T-helper 2 cell (primary cell): ENCODE measurements around the gene ST8SIA2.

ENCODE experiments used
- DNase-seq, 5 experiments: peaks; one replicate each; pipeline versions ENCODE4 v3.0.0 to v3.0.0-alpha.2; 2012 to 2022

Gene ST8SIA2

DNA sequence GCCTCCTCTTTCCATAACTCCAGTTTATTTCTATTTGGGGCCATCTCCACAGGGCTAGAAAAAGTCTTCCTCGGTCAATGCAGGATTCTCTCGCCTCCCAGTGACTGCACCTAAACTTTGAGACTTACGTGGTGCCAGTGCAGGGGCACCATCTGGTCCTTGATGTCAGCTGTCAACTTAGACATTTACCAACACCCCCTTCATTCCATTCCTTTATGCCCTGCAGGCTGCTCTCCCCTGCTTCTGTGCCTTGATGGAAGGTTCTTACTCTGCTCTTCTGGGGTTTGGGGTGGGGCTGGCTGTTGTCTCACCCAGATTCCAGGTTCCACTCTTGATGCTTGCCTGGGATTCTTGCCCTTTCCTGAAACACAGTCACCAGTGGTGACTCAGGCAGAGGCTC is 101.8 kb downstream of the ST8SIA2 start:
- no peak for DNase-seq

DNA sequence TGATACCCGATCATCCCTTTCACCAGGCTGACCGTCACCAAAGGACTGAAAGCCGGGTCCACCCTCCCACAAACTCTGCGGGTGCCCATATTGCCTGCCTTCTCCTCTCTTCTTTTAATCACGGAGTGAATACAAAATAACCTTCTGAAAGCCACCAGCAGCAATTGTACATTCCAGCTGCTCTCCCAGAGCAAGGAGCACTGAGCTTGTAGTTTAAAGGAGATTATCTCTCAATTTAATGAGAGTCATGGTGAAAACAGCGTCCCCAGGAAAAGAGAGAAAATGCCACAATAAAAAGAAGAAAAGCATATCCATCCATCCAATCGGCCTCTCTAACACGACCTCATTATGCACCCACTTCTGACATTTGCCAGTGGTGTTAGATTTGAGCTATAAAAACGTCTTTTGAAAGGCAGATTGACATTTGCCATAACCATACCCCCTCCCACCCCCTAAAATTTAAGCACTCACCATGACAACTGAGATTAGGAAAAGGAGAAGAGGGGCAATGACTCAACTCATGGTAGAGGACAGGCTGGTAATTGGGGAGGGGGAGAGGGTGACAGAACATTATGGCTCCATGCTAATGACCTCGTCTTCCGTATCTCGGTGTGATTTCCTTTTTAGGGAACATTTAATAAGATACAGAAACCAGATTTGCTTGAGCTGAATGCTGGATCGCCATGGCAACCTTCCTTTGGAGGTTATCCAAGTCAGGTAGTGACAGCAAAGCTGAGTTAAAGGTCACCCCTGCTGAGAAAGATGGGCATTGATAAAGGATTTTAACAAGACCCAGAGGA is 106.2 kb downstream of the ST8SIA2 start:
- DNase-seq = no peak

DNA sequence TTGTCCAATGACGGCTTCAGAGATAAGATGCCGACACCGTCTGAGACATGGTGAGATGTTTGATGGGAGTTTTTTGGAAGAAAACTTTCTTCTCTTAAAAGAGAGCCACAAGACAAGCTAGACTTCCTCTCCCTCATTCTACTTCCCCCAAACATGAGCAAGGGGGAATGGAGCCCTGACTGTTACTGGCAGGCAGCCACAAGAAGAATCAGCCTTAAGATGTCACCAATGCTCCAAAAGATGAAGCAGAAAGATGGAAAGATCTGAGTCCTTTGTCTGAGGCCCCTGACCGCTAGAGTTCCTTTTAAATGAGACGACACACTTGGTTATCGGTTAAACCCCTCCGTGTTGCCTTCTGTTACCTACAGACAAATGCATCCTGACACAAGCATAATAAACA is 108.7 kb downstream of the ST8SIA2 start:
- DNase-seq = no peak

DNA sequence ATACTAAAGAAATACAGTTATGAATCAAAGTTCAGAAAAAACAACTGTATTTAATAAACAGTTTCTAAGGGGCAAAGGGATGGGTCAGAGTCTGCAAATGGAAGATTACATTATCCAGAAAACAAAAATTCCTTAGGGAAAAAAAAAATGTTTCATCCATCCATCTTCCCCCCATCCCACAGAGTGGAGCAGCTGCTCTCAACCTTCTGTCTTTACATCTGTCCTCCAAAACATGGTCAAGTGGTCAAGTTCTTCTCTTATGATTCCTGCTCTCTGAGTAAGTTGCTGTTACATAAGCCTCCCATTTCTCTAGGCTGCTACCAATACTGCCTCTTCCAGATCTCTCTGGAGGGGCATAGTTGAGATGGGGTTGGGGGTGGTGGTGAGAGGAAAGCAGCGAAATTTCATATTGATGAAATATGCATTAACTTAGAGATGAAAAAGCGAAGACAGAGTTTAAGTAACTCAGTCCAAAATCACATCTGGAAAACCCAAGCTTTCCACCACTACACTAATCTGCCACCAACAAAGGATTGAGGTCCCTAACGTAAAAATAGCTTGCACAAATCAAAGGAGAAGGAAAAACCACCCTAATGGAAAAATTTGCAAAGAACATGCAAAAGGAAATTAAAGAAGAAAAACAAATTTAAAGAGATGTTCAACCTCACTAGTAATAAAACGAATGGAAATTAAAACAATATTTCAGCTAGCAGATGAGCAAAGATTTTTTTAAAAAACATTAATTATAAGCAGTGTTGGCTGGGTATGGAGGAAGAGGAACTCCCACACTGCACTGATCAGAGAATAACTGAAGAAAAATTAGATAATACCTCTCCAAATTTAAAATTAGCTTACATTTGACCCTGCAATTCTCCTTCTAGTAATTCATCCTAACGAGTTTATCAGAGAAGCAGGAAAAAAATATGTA is 109.5 kb downstream of the ST8SIA2 start:
- no peak for DNase-seq

DNA sequence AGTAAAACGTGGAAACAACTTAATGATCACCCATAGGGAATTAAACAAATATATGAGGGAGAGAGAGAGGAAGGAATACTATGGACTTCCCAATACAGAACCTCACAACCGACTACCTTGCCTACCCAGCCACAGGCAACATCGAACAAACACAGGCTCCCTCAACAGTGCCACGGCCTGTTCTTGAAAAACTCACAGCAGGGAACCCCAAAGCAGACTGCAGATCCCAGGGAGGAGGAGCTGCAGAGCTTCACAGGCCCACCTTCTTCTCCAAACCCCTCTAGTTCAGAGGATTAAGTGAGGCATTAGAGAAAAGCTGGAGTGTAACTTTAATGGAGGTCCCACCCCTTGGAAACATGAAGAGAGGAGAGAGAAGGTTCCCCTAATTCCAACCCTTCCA is 110.2 kb downstream of the ST8SIA2 start:
- DNase-seq = no peak

DNA sequence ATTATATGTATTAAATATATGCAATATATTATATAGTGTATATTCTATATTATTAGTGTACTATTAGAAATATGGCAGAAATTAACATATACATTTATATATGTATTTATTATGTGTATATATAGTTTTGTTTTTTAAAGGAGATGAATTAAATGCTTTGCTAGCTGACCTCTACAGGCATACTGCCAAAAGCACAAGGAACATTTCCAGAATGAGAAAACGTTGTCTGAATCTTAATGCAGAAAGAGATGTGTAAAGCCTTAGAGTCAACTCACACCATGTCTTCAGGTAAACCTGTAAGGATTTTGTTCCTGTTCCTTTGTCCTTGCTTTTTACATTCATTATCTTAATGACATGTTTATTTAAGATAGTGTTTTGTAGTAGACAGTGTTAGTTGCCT is 111.9 kb downstream of the ST8SIA2 start:
- no peak for DNase-seq

DNA sequence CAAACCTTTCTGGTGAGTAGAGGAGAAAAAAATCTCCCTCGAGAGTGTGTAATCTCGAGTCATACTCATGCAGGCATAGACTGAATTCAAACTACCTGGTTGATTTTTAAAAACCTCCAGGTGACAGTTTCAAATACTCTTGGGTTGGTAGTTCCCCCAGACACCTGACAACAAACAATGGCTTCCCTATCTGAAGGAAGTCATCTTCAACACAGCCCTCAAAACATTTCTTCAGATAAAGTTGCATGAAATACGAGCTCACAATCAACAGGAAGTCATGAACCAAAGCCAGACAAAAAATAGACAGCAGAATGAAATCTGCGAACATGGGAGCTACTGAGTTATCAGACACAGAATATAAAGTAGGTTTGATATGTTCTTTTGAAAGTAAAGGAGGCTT is 112.8 kb downstream of the ST8SIA2 start:
- DNase-seq = peak in 1 of 5 experiments; percentile 50

DNA sequence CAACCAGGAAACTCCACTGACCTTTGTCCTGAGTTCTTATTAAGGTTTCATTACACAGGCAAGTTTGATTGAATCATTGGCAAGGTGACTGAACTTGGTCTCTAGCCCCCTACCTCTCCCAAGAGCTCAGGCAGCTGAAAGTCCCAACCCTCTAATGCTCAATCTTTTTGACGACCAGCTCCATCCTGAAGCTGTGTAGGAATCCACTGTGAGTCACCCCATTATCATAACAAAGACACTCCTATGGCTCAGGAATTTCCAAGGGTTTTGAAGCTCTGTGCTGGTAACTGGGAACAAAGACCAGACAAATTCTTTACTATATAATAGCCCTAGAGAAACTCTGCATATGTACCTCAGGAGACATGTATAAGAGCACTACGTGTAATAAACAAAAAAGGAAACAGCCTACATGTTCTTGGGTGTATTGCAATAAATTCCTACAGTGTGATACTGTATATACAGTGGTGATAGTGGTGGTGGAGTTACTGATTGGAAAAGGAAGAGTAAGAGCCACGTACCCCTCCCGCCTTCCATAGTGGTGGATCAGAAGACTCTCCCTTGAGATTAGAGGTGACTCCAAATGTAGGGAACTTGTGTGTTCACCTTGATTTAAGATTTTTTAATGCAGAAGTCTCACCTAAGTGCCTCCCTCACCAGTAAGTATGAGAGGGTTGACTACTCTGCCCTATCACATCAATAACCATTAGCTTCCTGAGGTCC is 116.6 kb downstream of the ST8SIA2 start:
- DNase-seq = no peak
